ENCODE results near the gene FAM234B.

Gene FAM234B

GRCh38 chr12:13124656-13125505, 80.7 kb downstream of the FAM234B start:
- TF ChIP-seq CTCF (IDR thresholded peaks at IDR 0.05; ENCODE audit: insufficient read depth, low read depth, low read length, missing control alignments): no peak
- DNase-seq (ENCODE audit: low read depth): no peak
- no peak overlapping the region for H3K4me3 ChIP-seq (ENCODE audit: low read depth, low read length)

- DNase-seq (ENCODE audit: low read depth): no peak
- no peak for TF ChIP-seq CTCF (IDR thresholded peaks at IDR 0.05; ENCODE audit: insufficient read depth, low read depth, low read length, missing control alignments)
- H3K4me3 ChIP-seq (ENCODE audit: low read depth, low read length): no peak overlapping the region
Measured at GRCh38 chr12:13125996-13126395, 81.8 kb downstream of the FAM234B start.

- TF ChIP-seq CTCF (IDR thresholded peaks at IDR 0.05; ENCODE audit: insufficient read depth, low read depth, low read length, missing control alignments): no peak
- peak; percentile 2 for DNase-seq (ENCODE audit: low read depth)
- H3K4me3 ChIP-seq (ENCODE audit: low read depth, low read length): no peak overlapping the region
Measured at GRCh38 chr12:13126494-13126893, 82.3 kb downstream of the FAM234B start.

- no peak for TF ChIP-seq CTCF (IDR thresholded peaks at IDR 0.05; ENCODE audit: insufficient read depth, low read depth, low read length, missing control alignments)
- H3K4me3 ChIP-seq (ENCODE audit: low read depth, low read length): no peak overlapping the region
- DNase-seq (ENCODE audit: low read depth): no peak
Measured at GRCh38 chr12:13127444-13127843, 83.3 kb downstream of the FAM234B start.

GRCh38 chr12:13128291-13128965, 84.2 kb downstream of the FAM234B start:
- DNase-seq (ENCODE audit: low read depth): no peak
- no peak for TF ChIP-seq CTCF (IDR thresholded peaks at IDR 0.05; ENCODE audit: insufficient read depth, low read depth, low read length, missing control alignments)
- H3K4me3 ChIP-seq (ENCODE audit: low read depth, low read length): no peak overlapping the region

GRCh38 chr12:13130981-13131380, 86.8 kb downstream of the FAM234B start:
- DNase-seq (ENCODE audit: low read depth): no peak
- TF ChIP-seq CTCF (IDR thresholded peaks at IDR 0.05; ENCODE audit: insufficient read depth, low read depth, low read length, missing control alignments): no peak
- H3K4me3 ChIP-seq (ENCODE audit: low read depth, low read length): no peak overlapping the region

All from GM12865 (cell line).